Adrenal gland (tissue), 5 donors: Measurements from ENCODE around the gene ENDOV.

Experiments
- CTCF ChIP-seq, 6 experiments: fragments of 450-650 bp in 4 of 6; fragments of 200-600 bp in 2 of 6; sonication (generic) in 1 of 6; IDR thresholded peaks; 1 replicate in 5 of 6; 2 replicates in 1 of 6; pipeline versions ENCODE4 v1.5.1 to v1.8.0; 2016 to 2021; ENCODE audit warnings: antibody characterized with exemption in 6 of 6, mild to moderate bottlenecking in 2 of 6, moderate library complexity in 1 of 6
- POLR2A ChIP-seq, 2 donors: fragments of 450-650 bp; IDR thresholded peaks; one replicate each; pipeline ENCODE4 v1.6.1; 2017; ENCODE audit warnings: antibody characterized with exemption in 2 of 2, mild to moderate bottlenecking in 2 of 2, moderate library complexity in 1 of 2
- donor health status: DM: no; HTN: no; CAD: no.

GRCh38 chr17:80456465-80457235 is 41.7 kb downstream of the ENDOV start:
- TF ChIP-seq CTCF (IDR thresholded peaks at IDR 0.05) (no peak), POLR2A (IDR thresholded peaks at IDR 0.05) (no peak)
